Left ventricle myocardium inferior (tissue), 1 donor: Measurements from ENCODE around the gene ZNF410. TPM values are rescaled to one million over a fixed set of nuclear protein-coding genes. Genes with fewer than 3 reads are reported as not detected.
"Not testable (repeated sequence)": the region's sequence is repeated elsewhere in the genome, so short reads cannot be mapped to it uniquely, and the experiment has no call there.

Experiments used
- DNase-seq: peaks from one replicate; pipeline ENCODE4 v3.0.0-alpha.2; 2020
- H3K27ac ChIP-seq: fragments of 200-600 bp; replicated peaks from 2 replicates; pipeline ENCODE4 v1.8.0; 2021
- H3K27me3 ChIP-seq: fragments of 200-600 bp; 2 replicates; pipeline ENCODE4 v1.8.0; 2021; ENCODE audit warnings: low read depth
- H3K36me3 ChIP-seq: fragments of 200-600 bp; 2 replicates; pipeline ENCODE4 v1.8.0; 2021
- H3K4me1 ChIP-seq: fragments of 200-600 bp; 2 replicates; pipeline ENCODE4 v1.8.0; 2021
- H3K4me3 ChIP-seq: fragments of 200-600 bp; 2 replicates; pipeline ENCODE4 v1.8.0; 2021; ENCODE audit warnings: mild to moderate bottlenecking, moderate library complexity
- H3K9me3 ChIP-seq: fragments of 200-600 bp; replicated peaks from 2 replicates; pipeline ENCODE4 v1.8.0; 2021
- intact Hi-C: fragments of 100-400 bp; cut with micrococcal nuclease; formaldehyde crosslinking; loops from one replicate; pipeline ENCODE4 v1.11.0; 2022
- long read RNA-seq: library from polyadenylated mRNA; unstranded; transcript quantifications from one replicate; pipeline ENCODE4 v2.0.0, GENCODE V29; 2021
- total RNA-seq: library from RNA; stranded (reverse); fragmentation: NEBNext Ultra II Directional; extraction: Animal tissue kit (Norgen Biotek cat#: 25700); gene quantifications from one replicate; pipeline ENCODE4 v1.2.1, GENCODE V29; 2021
- TF ChIP-seq, protein P1 (sequence below): fragments of 200-600 bp; IDR thresholded peaks from 2 replicates; pipeline ENCODE4 v1.8.0; 2021; ENCODE audit warnings: antibody characterized with exemption, mild to moderate bottlenecking, borderline replicate concordance
- donor health status: DM: no; HTN: yes; CAD: no; lungs with severe emphysema.

The ZNF410 gene, protein sequence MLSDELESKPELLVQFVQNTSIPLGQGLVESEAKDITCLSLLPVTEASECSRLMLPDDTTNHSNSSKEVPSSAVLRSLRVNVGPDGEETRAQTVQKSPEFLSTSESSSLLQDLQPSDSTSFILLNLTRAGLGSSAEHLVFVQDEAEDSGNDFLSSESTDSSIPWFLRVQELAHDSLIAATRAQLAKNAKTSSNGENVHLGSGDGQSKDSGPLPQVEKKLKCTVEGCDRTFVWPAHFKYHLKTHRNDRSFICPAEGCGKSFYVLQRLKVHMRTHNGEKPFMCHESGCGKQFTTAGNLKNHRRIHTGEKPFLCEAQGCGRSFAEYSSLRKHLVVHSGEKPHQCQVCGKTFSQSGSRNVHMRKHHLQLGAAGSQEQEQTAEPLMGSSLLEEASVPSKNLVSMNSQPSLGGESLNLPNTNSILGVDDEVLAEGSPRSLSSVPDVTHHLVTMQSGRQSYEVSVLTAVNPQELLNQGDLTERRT
- total RNA-seq = 16.5 TPM
- long read RNA-seq, transcript ZNF410-211 (12 exons, 2,601 nt) = major isoform, 32 of 42 reads
- long read RNA-seq, partial matches to known transcripts = 3 of 42 reads
- long read RNA-seq, other reads (novel, unspliced or antisense) = 3 of 42 reads

DNA sequence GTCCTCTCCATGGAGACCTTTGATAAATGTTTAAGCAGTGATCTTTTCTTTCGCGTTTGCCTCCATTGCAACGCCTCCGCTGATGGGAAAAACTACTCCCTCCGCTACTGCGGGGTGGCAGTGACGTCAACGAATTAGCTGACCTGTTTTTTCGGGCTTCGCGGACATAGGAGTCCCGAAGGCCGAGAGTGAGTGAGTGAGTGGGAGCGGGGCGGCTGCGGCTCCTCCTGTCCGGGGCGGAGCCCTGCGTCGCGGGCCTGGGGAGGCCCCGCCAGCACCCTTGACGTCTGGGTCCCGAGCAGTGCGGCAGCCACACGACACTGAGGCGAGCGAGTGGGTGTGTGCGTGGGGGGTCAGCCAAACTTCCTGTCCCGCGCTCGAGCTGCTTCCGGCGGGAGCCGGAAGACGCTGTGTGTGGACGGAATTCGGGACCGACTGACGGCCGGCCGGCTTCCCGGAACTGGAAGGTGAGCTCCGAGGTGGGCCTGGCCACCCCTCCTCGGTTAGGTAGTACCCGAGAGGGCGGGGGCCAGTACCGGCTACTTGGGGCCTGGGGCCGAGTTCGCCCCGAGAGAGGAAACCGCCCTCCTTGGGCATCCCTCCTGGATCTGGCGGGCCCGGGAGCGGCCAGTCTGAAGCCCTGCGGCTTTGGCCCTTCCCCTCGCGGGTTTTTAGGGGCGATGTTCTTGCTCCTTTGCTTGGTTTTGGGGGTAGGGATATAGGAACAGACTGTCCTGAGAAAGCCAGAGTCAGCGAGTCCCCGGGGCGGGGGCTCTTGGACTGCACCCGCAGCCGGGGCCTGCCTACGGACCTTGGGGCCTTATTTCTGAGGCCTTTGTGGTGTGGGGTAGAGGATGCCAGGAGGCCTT lies at the start of gene ZNF410:
Gene ZNF410 (plus strand): TSS at position 411 of the 869 bp plus-strand sequence. CDS start 5,317 bp downstream, outside the sequence.
- H3K36me3 ChIP-seq = peaks cover 4% of the 10 kb centered on the region
- TF ChIP-seq, protein P1, sequence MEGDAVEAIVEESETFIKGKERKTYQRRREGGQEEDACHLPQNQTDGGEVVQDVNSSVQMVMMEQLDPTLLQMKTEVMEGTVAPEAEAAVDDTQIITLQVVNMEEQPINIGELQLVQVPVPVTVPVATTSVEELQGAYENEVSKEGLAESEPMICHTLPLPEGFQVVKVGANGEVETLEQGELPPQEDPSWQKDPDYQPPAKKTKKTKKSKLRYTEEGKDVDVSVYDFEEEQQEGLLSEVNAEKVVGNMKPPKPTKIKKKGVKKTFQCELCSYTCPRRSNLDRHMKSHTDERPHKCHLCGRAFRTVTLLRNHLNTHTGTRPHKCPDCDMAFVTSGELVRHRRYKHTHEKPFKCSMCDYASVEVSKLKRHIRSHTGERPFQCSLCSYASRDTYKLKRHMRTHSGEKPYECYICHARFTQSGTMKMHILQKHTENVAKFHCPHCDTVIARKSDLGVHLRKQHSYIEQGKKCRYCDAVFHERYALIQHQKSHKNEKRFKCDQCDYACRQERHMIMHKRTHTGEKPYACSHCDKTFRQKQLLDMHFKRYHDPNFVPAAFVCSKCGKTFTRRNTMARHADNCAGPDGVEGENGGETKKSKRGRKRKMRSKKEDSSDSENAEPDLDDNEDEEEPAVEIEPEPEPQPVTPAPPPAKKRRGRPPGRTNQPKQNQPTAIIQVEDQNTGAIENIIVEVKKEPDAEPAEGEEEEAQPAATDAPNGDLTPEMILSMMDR = no peak
- peak within 1 kb of the TSS; percentile 94 for H3K27ac ChIP-seq
- peak; percentile 95 for DNase-seq
- peaks cover 44% of the 10 kb centered on the region for H3K4me1 ChIP-seq
- peak within 1 kb of the TSS; percentile 92 for H3K4me3 ChIP-seq
- H3K27me3 ChIP-seq = no peaks in the 10 kb centered on the region
- intact Hi-C loops = no loop called here
- no peaks in the 10 kb centered on the region for H3K9me3 ChIP-seq

DNA sequence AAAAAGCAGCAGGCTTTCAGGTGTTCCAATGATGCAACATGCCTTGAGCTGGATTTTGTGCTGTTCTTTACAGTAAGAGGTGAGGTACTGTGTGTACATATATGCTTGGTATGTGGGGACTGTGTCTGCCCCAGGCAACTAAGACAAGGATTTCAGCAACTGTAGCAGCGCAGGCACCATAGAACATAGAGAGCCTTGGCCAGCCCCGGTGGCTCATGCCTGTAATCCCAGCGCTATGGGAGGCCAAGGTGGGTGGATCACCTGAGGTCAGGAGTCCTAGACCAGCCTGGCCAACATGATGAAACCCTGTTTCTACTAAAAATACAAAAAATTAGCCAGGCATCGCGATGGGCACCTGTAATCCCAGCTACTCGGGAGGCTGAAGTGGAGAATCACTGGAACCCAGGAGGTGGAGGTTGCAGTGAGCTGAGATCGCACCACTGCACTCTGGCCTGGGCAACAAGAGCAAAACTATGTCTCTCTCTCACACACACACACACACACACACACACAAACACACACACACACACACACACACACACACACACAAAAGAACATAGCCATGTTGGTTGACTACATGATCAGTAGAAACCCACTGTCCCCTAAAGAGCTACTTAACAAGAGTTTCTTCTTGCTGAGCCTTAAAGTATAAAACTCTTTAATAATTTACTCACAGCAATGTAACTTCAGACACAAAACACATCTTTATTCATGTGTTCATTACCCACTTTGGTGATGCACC lies 48.2 kb upstream of the ZNF410 start:
- H3K27ac ChIP-seq, H3K9me3 ChIP-seq, H3K27me3 ChIP-seq, intact Hi-C loops, H3K36me3 ChIP-seq, H3K4me3 ChIP-seq, H3K4me1 ChIP-seq, DNase-seq: not testable (repeated sequence)

DNA sequence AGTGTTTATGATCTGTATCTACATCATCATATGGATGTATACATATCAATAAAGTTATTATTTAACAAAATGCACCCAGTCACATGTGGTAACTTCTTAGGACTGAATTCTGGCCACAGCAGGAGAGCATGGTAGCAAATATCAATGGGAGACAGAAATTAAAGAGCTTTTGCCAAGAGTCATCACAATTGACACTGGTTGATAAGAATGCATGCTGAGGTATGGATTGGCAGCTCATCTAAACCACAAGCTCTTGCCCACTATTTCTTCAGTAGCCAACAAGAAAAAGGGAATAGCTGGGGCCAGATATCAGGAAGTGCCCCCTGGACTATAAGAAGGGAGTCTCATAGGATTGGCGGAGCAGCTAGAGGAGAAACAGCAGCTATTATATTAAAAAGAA lies 44.5 kb upstream of the ZNF410 start:
- intact Hi-C loops = no loop called here
- Histone ChIP-seq H3K4me1 (no peaks in the 10 kb centered on the region), H3K36me3 (no peaks in the 10 kb centered on the region), H3K27ac (no peak overlapping the region), H3K9me3 (peaks cover 5% of the 10 kb centered on the region), H3K4me3 (no peak overlapping the region), H3K27me3 (no peaks in the 10 kb centered on the region)
- TF ChIP-seq, protein P1 = no peak
- no peak for DNase-seq

DNA sequence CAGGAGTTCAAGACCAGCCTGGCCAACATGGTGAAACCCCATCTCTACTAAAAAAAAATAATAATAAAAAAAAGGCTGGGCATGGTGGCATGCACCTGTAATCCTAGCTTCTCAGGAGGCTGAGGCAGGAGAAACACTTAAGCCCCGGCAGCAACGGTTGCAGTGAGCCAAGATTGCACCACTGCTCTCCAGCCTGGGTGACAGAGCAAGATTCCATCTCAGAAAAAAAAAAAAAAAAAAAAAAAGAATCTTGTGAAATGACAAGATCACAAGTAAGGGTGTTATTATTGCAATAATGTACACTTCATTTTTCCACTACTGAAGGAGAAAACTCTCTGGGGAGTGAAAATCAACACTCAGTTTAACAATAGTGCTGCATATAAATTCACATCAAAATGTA lies 43.8 kb upstream of the ZNF410 start:
- Histone ChIP-seq H3K27me3 (no peaks in the 10 kb centered on the region), H3K27ac (no peak overlapping the region), H3K4me3 (no peak overlapping the region), H3K9me3 (peaks cover 5% of the 10 kb centered on the region), H3K4me1 (no peaks in the 10 kb centered on the region), H3K36me3 (no peaks in the 10 kb centered on the region)
- intact Hi-C loops = no loop called here
- DNase-seq = no peak
- TF ChIP-seq, protein P1 = no peak

DNA sequence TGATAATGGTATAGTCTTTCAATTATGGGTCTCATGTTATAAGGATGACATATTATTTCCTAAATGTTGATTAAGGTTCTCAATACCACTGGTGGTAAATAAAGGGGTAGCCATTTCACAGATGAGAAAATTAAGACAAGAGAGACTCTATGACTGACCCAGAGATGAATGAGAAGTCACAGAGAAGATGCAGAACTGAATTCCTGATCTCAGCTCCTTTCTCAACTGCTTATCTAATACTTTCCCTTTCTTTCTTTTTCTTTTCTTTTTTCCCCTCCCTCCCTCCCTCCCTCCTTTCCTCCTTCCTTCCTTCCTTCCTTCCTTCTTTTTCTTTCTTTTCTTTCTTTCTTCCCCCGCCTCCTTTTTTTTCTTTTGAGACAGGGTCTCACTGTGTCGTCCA lies 43.4 kb upstream of the ZNF410 start:
- intact Hi-C loops = no loop called here
- no peak for DNase-seq
- Histone ChIP-seq H3K27ac (no peak overlapping the region), H3K9me3 (peaks cover 5% of the 10 kb centered on the region), H3K36me3 (no peaks in the 10 kb centered on the region), H3K4me1 (no peaks in the 10 kb centered on the region), H3K27me3 (no peaks in the 10 kb centered on the region), H3K4me3 (no peak overlapping the region)
- TF ChIP-seq, protein P1 = no peak
